ENCODE measurements around the gene SNX1.

Gene SNX1

DNA sequence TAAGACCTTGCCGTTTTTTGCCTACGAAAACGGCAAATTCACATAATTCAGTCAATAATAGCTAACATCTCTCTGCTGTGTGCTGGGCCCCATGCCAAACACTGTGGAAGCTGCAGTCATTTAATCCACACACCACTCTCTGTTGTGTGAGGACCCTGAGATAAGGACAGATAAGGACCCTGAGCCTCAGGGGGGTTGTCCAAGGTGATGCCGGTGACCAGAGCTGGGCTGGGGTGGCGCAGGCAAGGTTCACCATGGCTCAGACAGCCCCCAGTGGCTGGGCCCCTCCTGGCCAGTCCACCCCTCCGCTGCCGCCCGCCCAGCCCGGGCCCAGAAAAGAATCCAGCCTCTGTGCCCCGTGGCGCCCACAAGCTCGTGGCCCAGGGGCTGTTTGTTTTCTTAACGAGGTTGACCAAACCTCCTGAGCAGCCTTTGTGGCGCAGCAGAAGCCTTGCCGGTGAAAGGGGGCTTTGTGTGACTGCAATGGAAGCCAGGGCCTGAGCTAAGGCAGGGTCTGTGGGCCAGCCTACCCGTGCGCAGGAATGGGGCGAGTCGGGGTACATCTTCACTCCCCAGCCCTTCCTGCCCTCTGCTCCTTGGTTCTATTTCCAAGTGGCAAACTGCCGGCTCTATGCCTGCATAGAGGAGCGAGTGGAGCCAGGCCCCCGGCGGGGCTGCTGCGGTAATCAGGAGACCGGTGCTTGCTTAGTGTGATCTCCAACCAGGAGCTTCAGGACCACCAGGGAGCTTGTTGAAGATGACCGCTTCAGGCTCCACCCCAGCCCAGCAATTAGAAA, 51.3 kb downstream of the SNX1 start:
- Histone ChIP-seq H2BK15ac (ENCODE audit: low read depth, poor library complexity, severe bottlenecking) (no peak overlapping the region), H3K4me1 (ENCODE audit: control insufficient read depth, insufficient read depth, low read depth, low read length) (peaks cover 39% of the 10 kb centered on the region), H2BK120ac (ENCODE audit: low read depth, low read length) (no peak overlapping the region), H2AK5ac (ENCODE audit: low read length, severe bottlenecking) (no peak overlapping the region), H3K18ac (ENCODE audit: low read depth in 1 of 2, low read length in 2 of 2) (no peak overlapping the region), H2BK5ac (ENCODE audit: low read depth, low read length, poor library complexity, severe bottlenecking) (no peak overlapping the region), H3K4me2 (ENCODE audit: low read length, poor library complexity, severe bottlenecking) (no peak overlapping the region), H3K23ac (ENCODE audit: low read length in 2 of 2) (no peak overlapping the region), H3K4me3 (ENCODE audit: insufficient read depth in 1 of 2, low read depth in 1 of 2, low read length in 2 of 2) (no peak overlapping the region), H3K36me3 (ENCODE audit: control insufficient read depth in 1 of 2, insufficient read depth in 2 of 2, low read depth in 1 of 2, low read length in 2 of 2) (peaks cover 28 to 38% of the 10 kb centered on the region in 2 experiments), H4K91ac (ENCODE audit: low read length) (no peak overlapping the region), H3K27ac (ENCODE audit: low read length, poor library complexity, severe bottlenecking) (no peak overlapping the region), H4K8ac (ENCODE audit: low read length) (no peak overlapping the region), H3K14ac (ENCODE audit: low read length in 2 of 2) (no peak overlapping the region), H2BK12ac (ENCODE audit: low read length in 2 of 2) (no peak overlapping the region), H3K27me3 (ENCODE audit: control insufficient read depth in 1 of 2, insufficient read depth in 1 of 2, low read length in 2 of 2) (peaks cover 0 to 5% of the 10 kb centered on the region in 2 experiments), H2AFZ (ENCODE audit: low read depth, low read length) (no peak overlapping the region), H3K4ac (ENCODE audit: low read depth in 1 of 2, low read length in 2 of 2) (no peak overlapping the region), H3K9ac (ENCODE audit: low read length) (no peak overlapping the region), H3K9me3 (ENCODE audit: control insufficient read depth, low read length) (no peaks in the 10 kb centered on the region), H3K79me1 (replicated peaks; ENCODE audit: low read length, poor library complexity, severe bottlenecking) (no peaks in the 10 kb centered on the region)
- no peak for DNase-seq
- WGBS, result 92% methylated on average over 26 of the region's 26 CpGs

DNA sequence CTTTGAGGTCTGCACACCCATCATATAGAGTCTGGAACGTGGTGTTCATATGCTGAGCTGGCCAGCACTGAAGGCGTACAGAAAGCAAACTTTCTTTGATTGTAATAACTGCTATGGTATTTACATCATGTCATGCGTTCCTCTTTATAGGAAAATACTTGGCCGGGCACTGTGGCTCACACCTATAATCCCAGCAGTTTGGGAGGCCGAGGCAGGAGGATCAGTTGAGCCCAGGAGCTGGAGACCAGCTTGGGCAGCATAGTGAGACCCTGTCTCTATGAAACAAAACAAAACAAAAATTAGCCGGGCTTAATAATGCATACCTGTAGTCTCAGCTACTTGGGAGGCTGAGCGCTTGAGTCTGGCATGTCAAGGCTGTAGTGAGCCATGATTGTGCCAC, 52.4 kb downstream of the SNX1 start:
- Histone ChIP-seq H2AFZ (ENCODE audit: low read depth, low read length) (no peak overlapping the region), H4K91ac (ENCODE audit: low read length) (no peak overlapping the region), H2BK120ac (ENCODE audit: low read depth, low read length) (no peak overlapping the region), H3K4me1 (ENCODE audit: control insufficient read depth, insufficient read depth, low read depth, low read length) (peaks cover 47% of the 10 kb centered on the region), H2BK15ac (ENCODE audit: low read depth, poor library complexity, severe bottlenecking) (no peak overlapping the region), H3K36me3 (ENCODE audit: control insufficient read depth in 1 of 2, insufficient read depth in 2 of 2, low read depth in 1 of 2, low read length in 2 of 2) (peaks cover 22 to 27% of the 10 kb centered on the region in 2 experiments), H3K27ac (ENCODE audit: low read length, poor library complexity, severe bottlenecking) (no peak overlapping the region), H2BK5ac (ENCODE audit: low read depth, low read length, poor library complexity, severe bottlenecking) (no peak overlapping the region), H3K9me3 (ENCODE audit: control insufficient read depth, low read length) (no peaks in the 10 kb centered on the region), H2BK12ac (ENCODE audit: low read length in 2 of 2) (no peak overlapping the region), H3K9ac (ENCODE audit: low read length) (no peak overlapping the region), H4K8ac (ENCODE audit: low read length) (no peak overlapping the region), H3K14ac (ENCODE audit: low read length in 2 of 2) (no peak overlapping the region), H3K4me3 (ENCODE audit: insufficient read depth in 1 of 2, low read depth in 1 of 2, low read length in 2 of 2) (no peak overlapping the region), H3K23ac (ENCODE audit: low read length in 2 of 2) (no peak overlapping the region), H3K27me3 (ENCODE audit: control insufficient read depth in 1 of 2, insufficient read depth in 1 of 2, low read length in 2 of 2) (peaks cover 9 to 16% of the 10 kb centered on the region in 2 experiments), H3K18ac (ENCODE audit: low read depth in 1 of 2, low read length in 2 of 2) (no peak overlapping the region), H3K4me2 (ENCODE audit: low read length, poor library complexity, severe bottlenecking) (no peak overlapping the region), H3K4ac (ENCODE audit: low read depth in 1 of 2, low read length in 2 of 2) (no peak overlapping the region), H3K79me1 (replicated peaks; ENCODE audit: low read length, poor library complexity, severe bottlenecking) (no peaks in the 10 kb centered on the region), H2AK5ac (ENCODE audit: low read length, severe bottlenecking) (no peak overlapping the region)
- 92% methylated on average over 7 of the region's 7 CpGs for WGBS
- DNase-seq, result no peak

DNA sequence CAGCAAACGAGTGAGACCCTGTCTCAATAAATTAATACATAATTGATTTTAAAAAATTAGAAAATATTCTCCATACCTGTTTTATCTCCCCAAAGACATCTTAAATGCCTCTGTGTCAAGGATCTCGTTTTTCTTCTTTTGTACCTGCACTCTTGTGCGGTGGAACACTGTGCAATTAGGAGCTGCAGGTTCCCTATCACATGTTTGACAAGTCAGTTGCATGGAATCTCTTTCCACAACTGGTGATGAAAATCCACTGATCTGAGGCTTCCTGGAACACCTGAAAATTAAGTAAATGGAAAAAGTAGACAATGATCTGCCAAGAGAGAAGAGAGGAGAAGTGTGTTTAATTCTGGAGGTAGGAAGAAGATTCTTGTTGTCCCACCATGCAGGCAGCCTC, 52.8 kb downstream of the SNX1 start:
- Histone ChIP-seq H2AFZ (ENCODE audit: low read depth, low read length) (no peak overlapping the region), H3K36me3 (ENCODE audit: control insufficient read depth in 1 of 2, insufficient read depth in 2 of 2, low read depth in 1 of 2, low read length in 2 of 2) (peaks cover 19 to 23% of the 10 kb centered on the region in 2 experiments), H3K79me1 (replicated peaks; ENCODE audit: low read length, poor library complexity, severe bottlenecking) (no peaks in the 10 kb centered on the region), H3K18ac (ENCODE audit: low read depth in 1 of 2, low read length in 2 of 2) (no peak overlapping the region), H3K4me2 (ENCODE audit: low read length, poor library complexity, severe bottlenecking) (no peak overlapping the region), H3K4me3 (ENCODE audit: insufficient read depth in 1 of 2, low read depth in 1 of 2, low read length in 2 of 2) (no peak overlapping the region), H3K9ac (ENCODE audit: low read length) (no peak overlapping the region), H3K27ac (ENCODE audit: low read length, poor library complexity, severe bottlenecking) (no peak overlapping the region), H3K4ac (ENCODE audit: low read depth in 1 of 2, low read length in 2 of 2) (no peak overlapping the region), H4K91ac (ENCODE audit: low read length) (no peak overlapping the region), H3K23ac (ENCODE audit: low read length in 2 of 2) (no peak overlapping the region), H3K14ac (ENCODE audit: low read length in 2 of 2) (no peak overlapping the region), H3K9me3 (ENCODE audit: control insufficient read depth, low read length) (no peaks in the 10 kb centered on the region), H3K4me1 (ENCODE audit: control insufficient read depth, insufficient read depth, low read depth, low read length) (peaks cover 44% of the 10 kb centered on the region), H2AK5ac (ENCODE audit: low read length, severe bottlenecking) (no peak overlapping the region), H2BK5ac (ENCODE audit: low read depth, low read length, poor library complexity, severe bottlenecking) (no peak overlapping the region), H4K8ac (ENCODE audit: low read length) (no peak overlapping the region), H2BK120ac (ENCODE audit: low read depth, low read length) (no peak overlapping the region), H3K27me3 (ENCODE audit: control insufficient read depth in 1 of 2, insufficient read depth in 1 of 2, low read length in 2 of 2) (peaks cover 9 to 16% of the 10 kb centered on the region in 2 experiments), H2BK12ac (ENCODE audit: low read length in 2 of 2) (no peak overlapping the region), H2BK15ac (ENCODE audit: low read depth, poor library complexity, severe bottlenecking) (no peak overlapping the region)
- WGBS, result 92% methylated on average over 2 of the region's 3 CpGs
- no peak for DNase-seq

DNA sequence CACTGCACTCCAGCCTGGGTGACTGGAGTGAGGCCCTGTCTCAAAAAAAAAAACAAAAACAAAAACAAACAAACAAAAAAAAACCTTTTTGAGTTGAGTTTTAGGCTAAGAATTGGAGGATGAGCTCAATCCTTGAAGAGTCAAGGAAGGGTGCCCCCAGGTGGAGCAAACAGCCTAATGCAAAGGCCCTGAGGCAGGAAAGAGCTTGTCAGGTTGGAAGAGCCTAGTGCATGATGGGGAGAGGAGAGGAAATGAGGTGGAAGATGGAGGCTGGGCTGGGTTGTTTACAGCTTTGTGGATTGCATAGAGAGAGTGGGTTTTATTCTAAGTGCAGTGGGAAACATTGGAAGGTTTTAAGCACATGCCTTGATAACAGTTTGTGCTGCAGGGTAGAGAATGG, 53.6 kb downstream of the SNX1 start:
- no peak overlapping the region for H2AK5ac ChIP-seq (ENCODE audit: low read length, severe bottlenecking)
- no peak overlapping the region for H2BK120ac ChIP-seq (ENCODE audit: low read depth, low read length)
- H3K9me3 ChIP-seq (ENCODE audit: control insufficient read depth, low read length), result no peaks in the 10 kb centered on the region
- no peak overlapping the region for H3K9ac ChIP-seq (ENCODE audit: low read length)
- no peak overlapping the region for H3K4me3 ChIP-seq (ENCODE audit: insufficient read depth in 1 of 2, low read depth in 1 of 2, low read length in 2 of 2)
- H3K79me1 ChIP-seq (replicated peaks; ENCODE audit: low read length, poor library complexity, severe bottlenecking), result no peaks in the 10 kb centered on the region
- no peak overlapping the region for H2BK5ac ChIP-seq (ENCODE audit: low read depth, low read length, poor library complexity, severe bottlenecking)
- no peak overlapping the region for H4K91ac ChIP-seq (ENCODE audit: low read length)
- no peak overlapping the region for H4K8ac ChIP-seq (ENCODE audit: low read length)
- no peak overlapping the region for H2AFZ ChIP-seq (ENCODE audit: low read depth, low read length)
- no peak overlapping the region for H2BK15ac ChIP-seq (ENCODE audit: low read depth, poor library complexity, severe bottlenecking)
- peaks cover 9 to 16% of the 10 kb centered on the region in 2 experiments for H3K27me3 ChIP-seq (ENCODE audit: control insufficient read depth in 1 of 2, insufficient read depth in 1 of 2, low read length in 2 of 2)
- H3K23ac ChIP-seq (ENCODE audit: low read length in 2 of 2), result no peak overlapping the region
- no peak overlapping the region for H3K14ac ChIP-seq (ENCODE audit: low read length in 2 of 2)
- H3K18ac ChIP-seq (ENCODE audit: low read depth in 1 of 2, low read length in 2 of 2), result no peak overlapping the region
- H3K27ac ChIP-seq (ENCODE audit: low read length, poor library complexity, severe bottlenecking), result no peak overlapping the region
- H3K4me1 ChIP-seq (ENCODE audit: control insufficient read depth, insufficient read depth, low read depth, low read length), result peaks cover 44% of the 10 kb centered on the region
- H3K4ac ChIP-seq (ENCODE audit: low read depth in 1 of 2, low read length in 2 of 2), result no peak overlapping the region
- peak; percentile 8 for DNase-seq
- no peak overlapping the region for H2BK12ac ChIP-seq (ENCODE audit: low read length in 2 of 2)
- H3K4me2 ChIP-seq (ENCODE audit: low read length, poor library complexity, severe bottlenecking), result no peak overlapping the region
- peaks cover 20 to 23% of the 10 kb centered on the region in 2 experiments for H3K36me3 ChIP-seq (ENCODE audit: control insufficient read depth in 1 of 2, insufficient read depth in 2 of 2, low read depth in 1 of 2, low read length in 2 of 2)

Data from mesenchymal stem cell (in vitro differentiated cells and primary cell).